Measurements from ENCODE around the gene VTI1A. TPM values are rescaled to one million over a fixed set of nuclear protein-coding genes. Genes with fewer than 3 reads are reported as not detected.

Gene VTI1A
- total RNA-seq, 4 donors from 2014 or later, result 43.5 to 80.4 (median 62.3) TPM

- no peak for TF ChIP-seq CTCF (IDR thresholded peaks at IDR 0.05)
These were observed 13.9 kb upstream of the VTI1A start for GRCh38 chr10:112433136-112433535.

GRCh38 chr10:112434988-112435619 lies 11.9 kb upstream of the VTI1A start:
- DNase-seq (ENCODE audit: low spot score) (no peak), ATAC-seq (ENCODE audit: low FRiP score) (no peak)

More at GRCh38 chr10:112433136-112433535, 13.9 kb upstream of the VTI1A start:
- DNase-seq (ENCODE audit: low spot score) (no peak), ATAC-seq (ENCODE audit: low FRiP score) (no peak)

GRCh38 chr10:112438356-112438755 lies 8.7 kb upstream of the VTI1A start:
- no peak for ATAC-seq (ENCODE audit: low FRiP score)
- no peak for TF ChIP-seq CTCF (IDR thresholded peaks at IDR 0.05)
- no peak for DNase-seq (ENCODE audit: low spot score)

More at GRCh38 chr10:112434988-112435619, 11.9 kb upstream of the VTI1A start:
- TF ChIP-seq CTCF (IDR thresholded peaks at IDR 0.05), result no peak

- TF ChIP-seq CTCF (IDR thresholded peaks at IDR 0.05), result no peak
- ATAC-seq (ENCODE audit: low FRiP score), result no peak
These were observed 5.5 kb upstream of the VTI1A start for GRCh38 chr10:112441520-112441919.

GRCh38 chr10:112442063-112442462 lies 5.0 kb upstream of the VTI1A start:
- no peak for TF ChIP-seq CTCF (IDR thresholded peaks at IDR 0.05)
- ATAC-seq (ENCODE audit: low FRiP score) (no peak), DNase-seq (ENCODE audit: low spot score) (no peak)

More at GRCh38 chr10:112441520-112441919, 5.5 kb upstream of the VTI1A start:
- DNase-seq (ENCODE audit: low spot score), result no peak

- ATAC-seq (ENCODE audit: low FRiP score) (peak; percentile 42), DNase-seq (ENCODE audit: low spot score) (no peak)
- no peak for TF ChIP-seq CTCF (IDR thresholded peaks at IDR 0.05)
These were observed 760 bp upstream of the VTI1A start for GRCh38 chr10:112446055-112446854.

GRCh38 chr10:112447620-112447928 lies 559 bp downstream of the VTI1A start:
- DNase-seq (ENCODE audit: low spot score) (no peak), ATAC-seq (ENCODE audit: low FRiP score) (no peak)
- TF ChIP-seq CTCF (IDR thresholded peaks at IDR 0.05), result no peak
